ENCODE data around the gene CCNG2.

CCNG2 gene

GRCh38 chr4:77172336-77172735 lies 15.3 kb downstream of the CCNG2 start:
- Histone ChIP-seq H3K27me3 (ENCODE audit: insufficient read depth, low read length, poor library complexity) (no peaks in the 10 kb centered on the region), H3K4me1 (ENCODE audit: control insufficient read depth, low read depth, low read length) (no peaks in the 10 kb centered on the region), H4K5ac (ENCODE audit: low read length) (no peak overlapping the region), H2AK5ac (ENCODE audit: low read length) (no peak overlapping the region), H2BK15ac (replicated peaks; ENCODE audit: low read depth) (no peak overlapping the region), H3K56ac (ENCODE audit: low read length) (no peak overlapping the region), H3K4me2 (ENCODE audit: low read length) (no peak overlapping the region), H3K4me3 (ENCODE audit: low read length) (no peak overlapping the region), H2BK5ac (ENCODE audit: low read length) (no peak overlapping the region), H3K9ac (ENCODE audit: low read length) (no peak overlapping the region), H4K8ac (ENCODE audit: low read depth, low read length) (no peak overlapping the region), H3K79me2 (ENCODE audit: control insufficient read depth, insufficient read depth, low read length) (no peaks in the 10 kb centered on the region), H3K18ac (ENCODE audit: low read length) (no peak overlapping the region), H3K4ac (ENCODE audit: low read depth, low read length) (no peak overlapping the region), H3K23ac (ENCODE audit: low read length) (no peak overlapping the region), H3K36me3 (ENCODE audit: control insufficient read depth, insufficient read depth, low read length) (peaks cover 2% of the 10 kb centered on the region), H3K27ac (ENCODE audit: low read depth, low read length) (no peak overlapping the region), H3K79me1 (ENCODE audit: low read length) (no peaks in the 10 kb centered on the region), H2BK120ac (ENCODE audit: low read depth, low read length) (no peak overlapping the region)
- no CpG with 5 or more reads among the region's 3 CpGs for WGBS (ENCODE audit: extremely low coverage, insufficient coverage, low lambda C conversion rate)
- no peak for DNase-seq

GRCh38 chr4:77174426-77174825 lies 17.4 kb downstream of the CCNG2 start:
- no peak overlapping the region for H3K23ac ChIP-seq (ENCODE audit: low read length)
- DNase-seq: peak; percentile 53
- no peak overlapping the region for H4K5ac ChIP-seq (ENCODE audit: low read length)
- no peak overlapping the region for H4K8ac ChIP-seq (ENCODE audit: low read depth, low read length)
- H3K79me1 ChIP-seq (ENCODE audit: low read length): no peaks in the 10 kb centered on the region
- H2BK120ac ChIP-seq (ENCODE audit: low read depth, low read length): no peak overlapping the region
- no peak overlapping the region for H3K27ac ChIP-seq (ENCODE audit: low read depth, low read length)
- no peak overlapping the region for H3K4ac ChIP-seq (ENCODE audit: low read depth, low read length)
- H3K4me2 ChIP-seq (ENCODE audit: low read length): no peak overlapping the region
- H3K56ac ChIP-seq (ENCODE audit: low read length): no peak overlapping the region
- no peak overlapping the region for H3K9ac ChIP-seq (ENCODE audit: low read length)
- H3K36me3 ChIP-seq (ENCODE audit: control insufficient read depth, insufficient read depth, low read length): peaks cover under 1% of the 10 kb centered on the region
- WGBS (ENCODE audit: extremely low coverage, insufficient coverage, low lambda C conversion rate): no CpG with 5 or more reads among the region's 3 CpGs
- H3K27me3 ChIP-seq (ENCODE audit: insufficient read depth, low read length, poor library complexity): no peaks in the 10 kb centered on the region
- no peak overlapping the region for H3K4me3 ChIP-seq (ENCODE audit: low read length)
- no peaks in the 10 kb centered on the region for H3K4me1 ChIP-seq (ENCODE audit: control insufficient read depth, low read depth, low read length)
- no peak overlapping the region for H2BK15ac ChIP-seq (replicated peaks; ENCODE audit: low read depth)
- no peak overlapping the region for H2BK5ac ChIP-seq (ENCODE audit: low read length)
- no peaks in the 10 kb centered on the region for H3K79me2 ChIP-seq (ENCODE audit: control insufficient read depth, insufficient read depth, low read length)
- no peak overlapping the region for H2AK5ac ChIP-seq (ENCODE audit: low read length)
- no peak overlapping the region for H3K18ac ChIP-seq (ENCODE audit: low read length)

- Histone ChIP-seq H2AK5ac (ENCODE audit: low read length) (no peak overlapping the region), H2BK120ac (ENCODE audit: low read depth, low read length) (no peak overlapping the region), H3K79me1 (ENCODE audit: low read length) (no peaks in the 10 kb centered on the region), H3K23ac (ENCODE audit: low read length) (no peak overlapping the region), H2BK15ac (replicated peaks; ENCODE audit: low read depth) (no peak overlapping the region), H3K18ac (ENCODE audit: low read length) (no peak overlapping the region), H3K4me1 (ENCODE audit: control insufficient read depth, low read depth, low read length) (no peaks in the 10 kb centered on the region), H3K56ac (ENCODE audit: low read length) (no peak overlapping the region), H2BK5ac (ENCODE audit: low read length) (no peak overlapping the region), H3K4me3 (ENCODE audit: low read length) (no peak overlapping the region), H4K8ac (ENCODE audit: low read depth, low read length) (no peak overlapping the region), H4K5ac (ENCODE audit: low read length) (no peak overlapping the region), H3K4ac (ENCODE audit: low read depth, low read length) (no peak overlapping the region), H3K4me2 (ENCODE audit: low read length) (no peak overlapping the region), H3K79me2 (ENCODE audit: control insufficient read depth, insufficient read depth, low read length) (no peaks in the 10 kb centered on the region), H3K36me3 (ENCODE audit: control insufficient read depth, insufficient read depth, low read length) (no peaks in the 10 kb centered on the region), H3K27ac (ENCODE audit: low read depth, low read length) (no peak overlapping the region), H3K9ac (ENCODE audit: low read length) (no peak overlapping the region), H3K27me3 (ENCODE audit: insufficient read depth, low read length, poor library complexity) (no peaks in the 10 kb centered on the region)
- WGBS (ENCODE audit: extremely low coverage, insufficient coverage, low lambda C conversion rate): no CpG with 5 or more reads among the region's 3 CpGs
- peak; percentile 90 for DNase-seq
Observed at GRCh38 chr4:77175201-77175611, 18.2 kb downstream of the CCNG2 start.

GRCh38 chr4:77176640-77177039 lies 19.6 kb downstream of the CCNG2 start:
- WGBS (ENCODE audit: extremely low coverage, insufficient coverage, low lambda C conversion rate): no CpG with 5 or more reads among the region's 6 CpGs
- H3K4me1 ChIP-seq (ENCODE audit: control insufficient read depth, low read depth, low read length): no peaks in the 10 kb centered on the region

GRCh38 chr4:77177199-77177598 lies 20.2 kb downstream of the CCNG2 start:
- H3K27me3 ChIP-seq (ENCODE audit: insufficient read depth, low read length, poor library complexity): no peaks in the 10 kb centered on the region
- H4K8ac ChIP-seq (ENCODE audit: low read depth, low read length): no peak overlapping the region
- H3K36me3 ChIP-seq (ENCODE audit: control insufficient read depth, insufficient read depth, low read length): no peaks in the 10 kb centered on the region
- H3K4me3 ChIP-seq (ENCODE audit: low read length): no peak overlapping the region
- H3K56ac ChIP-seq (ENCODE audit: low read length): no peak overlapping the region
- no peak overlapping the region for H3K23ac ChIP-seq (ENCODE audit: low read length)
- no peak overlapping the region for H3K18ac ChIP-seq (ENCODE audit: low read length)
- H3K4me1 ChIP-seq (ENCODE audit: control insufficient read depth, low read depth, low read length): no peaks in the 10 kb centered on the region
- no peak overlapping the region for H4K5ac ChIP-seq (ENCODE audit: low read length)
- no peak for DNase-seq
- H2AK5ac ChIP-seq (ENCODE audit: low read length): no peak overlapping the region
- no peak overlapping the region for H3K27ac ChIP-seq (ENCODE audit: low read depth, low read length)
- H2BK15ac ChIP-seq (replicated peaks; ENCODE audit: low read depth): no peak overlapping the region
- H3K79me1 ChIP-seq (ENCODE audit: low read length): no peaks in the 10 kb centered on the region
- no peaks in the 10 kb centered on the region for H3K79me2 ChIP-seq (ENCODE audit: control insufficient read depth, insufficient read depth, low read length)
- H2BK120ac ChIP-seq (ENCODE audit: low read depth, low read length): no peak overlapping the region
- no peak overlapping the region for H3K4me2 ChIP-seq (ENCODE audit: low read length)
- no peak overlapping the region for H2BK5ac ChIP-seq (ENCODE audit: low read length)
- WGBS (ENCODE audit: extremely low coverage, insufficient coverage, low lambda C conversion rate): no CpG with 5 or more reads among the region's 3 CpGs
- H3K9ac ChIP-seq (ENCODE audit: low read length): no peak overlapping the region
- H3K4ac ChIP-seq (ENCODE audit: low read depth, low read length): no peak overlapping the region

More at GRCh38 chr4:77176640-77177039, 19.6 kb downstream of the CCNG2 start:
- H3K36me3 ChIP-seq (ENCODE audit: control insufficient read depth, insufficient read depth, low read length): no peaks in the 10 kb centered on the region
- no peak overlapping the region for H4K5ac ChIP-seq (ENCODE audit: low read length)
- no peak overlapping the region for H3K4ac ChIP-seq (ENCODE audit: low read depth, low read length)
- DNase-seq: no peak
- H2BK120ac ChIP-seq (ENCODE audit: low read depth, low read length): no peak overlapping the region
- H2AK5ac ChIP-seq (ENCODE audit: low read length): no peak overlapping the region
- H2BK15ac ChIP-seq (replicated peaks; ENCODE audit: low read depth): no peak overlapping the region
- no peaks in the 10 kb centered on the region for H3K79me1 ChIP-seq (ENCODE audit: low read length)
- no peak overlapping the region for H2BK5ac ChIP-seq (ENCODE audit: low read length)
- no peak overlapping the region for H3K27ac ChIP-seq (ENCODE audit: low read depth, low read length)
- H3K56ac ChIP-seq (ENCODE audit: low read length): no peak overlapping the region
- H3K4me3 ChIP-seq (ENCODE audit: low read length): no peak overlapping the region
- H3K27me3 ChIP-seq (ENCODE audit: insufficient read depth, low read length, poor library complexity): no peaks in the 10 kb centered on the region
- no peak overlapping the region for H3K18ac ChIP-seq (ENCODE audit: low read length)
- H3K9ac ChIP-seq (ENCODE audit: low read length): no peak overlapping the region
- H4K8ac ChIP-seq (ENCODE audit: low read depth, low read length): no peak overlapping the region
- no peaks in the 10 kb centered on the region for H3K79me2 ChIP-seq (ENCODE audit: control insufficient read depth, insufficient read depth, low read length)
- H3K23ac ChIP-seq (ENCODE audit: low read length): no peak overlapping the region
- H3K4me2 ChIP-seq (ENCODE audit: low read length): no peak overlapping the region

GRCh38 chr4:77178560-77178959 lies 21.6 kb downstream of the CCNG2 start:
- H2BK15ac ChIP-seq (replicated peaks; ENCODE audit: low read depth): no peak overlapping the region
- H2AK5ac ChIP-seq (ENCODE audit: low read length): no peak overlapping the region
- H3K79me2 ChIP-seq (ENCODE audit: control insufficient read depth, insufficient read depth, low read length): no peaks in the 10 kb centered on the region
- no peaks in the 10 kb centered on the region for H3K4me1 ChIP-seq (ENCODE audit: control insufficient read depth, low read depth, low read length)
- WGBS (ENCODE audit: extremely low coverage, insufficient coverage, low lambda C conversion rate): no CpG with 5 or more reads among the region's 2 CpGs
- no peak overlapping the region for H3K4me3 ChIP-seq (ENCODE audit: low read length)
- no peak overlapping the region for H3K4me2 ChIP-seq (ENCODE audit: low read length)
- no peaks in the 10 kb centered on the region for H3K79me1 ChIP-seq (ENCODE audit: low read length)
- H2BK120ac ChIP-seq (ENCODE audit: low read depth, low read length): no peak overlapping the region
- H3K36me3 ChIP-seq (ENCODE audit: control insufficient read depth, insufficient read depth, low read length): no peaks in the 10 kb centered on the region
- H3K23ac ChIP-seq (ENCODE audit: low read length): no peak overlapping the region
- H3K4ac ChIP-seq (ENCODE audit: low read depth, low read length): no peak overlapping the region
- no peak overlapping the region for H3K9ac ChIP-seq (ENCODE audit: low read length)
- no peak overlapping the region for H3K27ac ChIP-seq (ENCODE audit: low read depth, low read length)
- DNase-seq: no peak
- no peak overlapping the region for H4K5ac ChIP-seq (ENCODE audit: low read length)
- no peak overlapping the region for H3K18ac ChIP-seq (ENCODE audit: low read length)
- H4K8ac ChIP-seq (ENCODE audit: low read depth, low read length): no peak overlapping the region
- no peaks in the 10 kb centered on the region for H3K27me3 ChIP-seq (ENCODE audit: insufficient read depth, low read length, poor library complexity)
- no peak overlapping the region for H2BK5ac ChIP-seq (ENCODE audit: low read length)
- no peak overlapping the region for H3K56ac ChIP-seq (ENCODE audit: low read length)
